B cell (primary cell): ENCODE measurements around the gene THAP4. TPM values are rescaled to one million over a fixed set of nuclear protein-coding genes. Genes with fewer than 3 reads are reported as not detected.

Experiments used
- ATAC-seq: fragments of 200-7000 bp; cut with Tn5 transposase; one replicate; pipeline ENCODE4 v1.10.0; 2021; ENCODE audit warnings: low read depth, mild to moderate bottlenecking, moderate number of reproducible peaks, moderate library complexity
- CTCF ChIA-PET: fragments of 350-600 bp; sonication (Branson Sonifier 250); formaldehyde crosslinking; loops from one replicate; lab custom pipeline; 2021; ENCODE audit warnings: antibody characterized with exemption, inconsistent platforms; lab: Charles Lee
- POLR2A ChIA-PET: fragments of 350-600 bp; sonication (Branson Sonifier 250); formaldehyde crosslinking; loops from one replicate; lab custom pipeline; 2021; ENCODE audit warnings: antibody characterized with exemption; lab: Charles Lee
- DNase-seq: peaks from one replicate; pipeline ENCODE4 v3.0.0; 2013
- H2AFZ ChIP-seq: 2 replicates; pipeline ENCODE4 v1.6.1; 2012; ENCODE audit warnings: mild to moderate bottlenecking, low read depth, low read length; ENCODE audit not compliant: insufficient read depth, poor library complexity, severe bottlenecking
- H3K27ac ChIP-seq, 2 donors: 1 replicate in 1 of 2; 2 replicates in 1 of 2; pipeline ENCODE4 v1.5.1; 2012 to 2013; ENCODE audit warnings: low read length in 2 of 2, mild to moderate bottlenecking in 2 of 2, moderate library complexity in 1 of 2
- H3K27me3 ChIP-seq, 4 experiments: fragments of 200-600 bp in 1 of 4; sonication (generic) in 1 of 4; replicated peaks in 1 of 4; 1 replicate in 2 of 4; 2 replicates in 2 of 4; pipeline versions ENCODE4 v1.6.1 to v1.7.0; 2013 to 2016; ENCODE audit warnings: low read length in 3 of 4, mild to moderate bottlenecking in 2 of 4, mixed read lengths in 1 of 4, moderate library complexity in 1 of 4; ENCODE audit not compliant: insufficient read depth in 4 of 4, control insufficient read depth in 3 of 4; ENCODE audit errors: control extremely low read depth in 1 of 4
- H3K36me3 ChIP-seq, 2 experiments: replicated peaks in 1 of 2; 1 replicate in 1 of 2; 2 replicates in 1 of 2; pipeline versions ENCODE4 v1.6.1 to v1.7.1; 2013; ENCODE audit warnings: low read length in 1 of 2; ENCODE audit not compliant: insufficient read depth in 2 of 2, control insufficient read depth in 1 of 2; ENCODE audit errors: control extremely low read depth in 1 of 2, extremely low read depth in 1 of 2
- H3K4me1 ChIP-seq, 2 donors: fragments of 200-600 bp in 1 of 2; sonication (generic) in 1 of 2; 1 replicate in 1 of 2; 2 replicates in 1 of 2; pipeline versions ENCODE4 v1.5.1 to v1.6.1; 2013 to 2017; ENCODE audit warnings: low read length in 2 of 2; ENCODE audit not compliant: control insufficient read depth in 2 of 2, insufficient read depth in 2 of 2
- H3K4me2 ChIP-seq: replicated peaks from 2 replicates; pipeline ENCODE3; 2012; ENCODE audit warnings: mild to moderate bottlenecking, low read depth, low read length; ENCODE audit not compliant: poor library complexity, severe bottlenecking
- H3K4me3 ChIP-seq, 5 experiments: fragments of 200-600 bp in 1 of 5; sonication (generic) in 1 of 5; 1 replicate in 3 of 5; 2 replicates in 2 of 5; pipeline versions ENCODE4 v1.5.1 to v1.7.0; 2011 to 2016; ENCODE audit warnings: low read length in 4 of 5, mild to moderate bottlenecking in 4 of 5, low read depth in 2 of 5, control low read depth in 1 of 5, moderate library complexity in 1 of 5; ENCODE audit not compliant: insufficient read depth in 1 of 5; ENCODE audit errors: control extremely low read depth in 1 of 5, extremely low read depth in 1 of 5
- H3K79me2 ChIP-seq: fragments of 200-600 bp; sonication (generic); one replicate; pipeline ENCODE4 v1.6.0; 2016; ENCODE audit warnings: low read length; ENCODE audit not compliant: control insufficient read depth, insufficient read depth
- H3K9ac ChIP-seq: fragments of 200-600 bp; sonication (generic); 2 replicates; pipeline ENCODE4 v1.6.1; 2017; ENCODE audit warnings: mild to moderate bottlenecking, low read length, moderate library complexity
- H3K9me3 ChIP-seq, 3 donors: one replicate each; pipeline versions ENCODE4 v1.6.1 to v1.7.1; 2013; ENCODE audit warnings: low read length in 2 of 3; ENCODE audit not compliant: control insufficient read depth in 2 of 3, insufficient read depth in 1 of 3; ENCODE audit errors: control extremely low read depth in 1 of 3
- H4K20me1 ChIP-seq: 2 replicates; pipeline ENCODE4 v1.6.0; 2012; ENCODE audit warnings: mild to moderate bottlenecking, low read length; ENCODE audit not compliant: insufficient read depth, control insufficient read depth, poor library complexity, severe bottlenecking
- H3K27ac Mint-ChIP-seq: one replicate; pipeline ENCODE4 v1.8.0; 2021; ENCODE audit warnings: mixed read lengths
- H3K27me3 Mint-ChIP-seq: one replicate; pipeline ENCODE4 v1.8.0; 2021; ENCODE audit warnings: mixed read lengths
- H3K4me1 Mint-ChIP-seq: one replicate; pipeline ENCODE4 v1.8.0; 2021; ENCODE audit warnings: mixed read lengths
- H3K4me3 Mint-ChIP-seq: one replicate; pipeline ENCODE4 v1.8.0; 2021; ENCODE audit warnings: mixed read lengths
- H3K9me3 Mint-ChIP-seq: one replicate; pipeline ENCODE4 v1.8.0; 2022; ENCODE audit warnings: mixed read lengths; ENCODE audit not compliant: insufficient read depth
- CTCF ChIP-seq: fragments of 200-600 bp; IDR thresholded peaks from one replicate; pipeline ENCODE4 v1.8.0; 2022; ENCODE audit warnings: antibody characterized with exemption, mild to moderate bottlenecking
- EZH2 ChIP-seq: IDR thresholded peaks from 2 replicates; pipeline ENCODE4 v1.6.1; 2012; ENCODE audit warnings: borderline replicate concordance, low read depth, mild to moderate bottlenecking, moderate library complexity, low read length; ENCODE audit not compliant: insufficient read depth, poor library complexity, severe bottlenecking
- WGBS: methylation state at CpG from one replicate; pipeline ENCODE4 v1.1.5; 2013; ENCODE audit warnings: missing lambda C conversion rate; ENCODE audit not compliant: insufficient coverage; 5-methylcytosine and 5-hydroxymethylcytosine counted together
- intact Hi-C: fragments of 100-400 bp; cut with micrococcal nuclease; formaldehyde crosslinking; loops from one replicate; pipeline ENCODE4 v1.10.0; 2022
- polyA plus RNA-seq: library from polyadenylated mRNA; depleted of rRNA; stranded (reverse); fragments of >200 nt; gene quantifications from 2 replicates; pipeline ENCODE4 v1.2.3, GENCODE V29; 2012
- total RNA-seq, 2 donors: library from RNA; stranded (reverse); fragments of 120-200 nt in 1 of 2; gene quantifications; 1 replicate in 1 of 2; 2 replicates in 1 of 2; pipeline versions ENCODE4 v1.2.3 to v1.2.4, GENCODE V29; 2013 to 2022

The THAP4 gene
- total and polyA plus RNA-seq, 2 donors (not counting 1 experiment from before 2014, with no cell fraction given), result 26.5 to 41.0 TPM

- H4K20me1 ChIP-seq, result no peaks in the 10 kb centered on the region
- no peak overlapping the region for H3K4me2 ChIP-seq
- Mint-ChIP-seq H3K27me3 (no peaks in the 10 kb centered on the region), H3K4me1 (no peaks in the 10 kb centered on the region), H3K4me3 (no peak overlapping the region), H3K27ac (no peak overlapping the region), H3K9me3 (no peaks in the 10 kb centered on the region)
- H3K27ac ChIP-seq, result no peak overlapping the region
- H2AFZ ChIP-seq, result no peak overlapping the region
- no peaks in the 10 kb centered on the region for H3K9me3 ChIP-seq
- ATAC-seq, result no peak
- H3K4me3 ChIP-seq, result no peak overlapping the region
- 100% methylated on average over 3 of the region's 6 CpGs for WGBS
- H3K9ac ChIP-seq, result no peak overlapping the region
- TF ChIP-seq CTCF (no peak), EZH2 (no peak)
- ChIA-PET CTCF (no interaction called here), POLR2A (no interaction called here)
- H3K27me3 ChIP-seq, result no peaks in the 10 kb centered on the region
- no peaks in the 10 kb centered on the region for H3K79me2 ChIP-seq
- no peaks in the 10 kb centered on the region for H3K4me1 ChIP-seq
- intact Hi-C loops, result no loop called here
- H3K36me3 ChIP-seq, result peaks cover 0 to 5% of the 10 kb centered on the region in 2 experiments
- no peak for DNase-seq
Observed at GRCh38 chr2:241599615-241600014, 37.3 kb downstream of the THAP4 start.

GRCh38 chr2:241598487-241598886, 38.5 kb downstream of the THAP4 start:
- H3K4me3 ChIP-seq, result no peak overlapping the region
- ChIA-PET POLR2A (no interaction called here), CTCF (interaction anchor here (0.6 to 1.2 kb wide), 8 partner anchors 19 to 684 kb away, joined by 3 read pairs; no protein-coding TSS in a partner anchor)
- no peaks in the 10 kb centered on the region for H3K9me3 Mint-ChIP-seq
- H3K27me3 Mint-ChIP-seq, result no peaks in the 10 kb centered on the region
- peaks cover 0 to 5% of the 10 kb centered on the region in 2 experiments for H3K36me3 ChIP-seq
- H3K9ac ChIP-seq, result no peak overlapping the region
- H3K9me3 ChIP-seq, result no peaks in the 10 kb centered on the region
- ATAC-seq, result no peak
- intact Hi-C loops, result no loop called here
- H3K4me1 ChIP-seq, result no peaks in the 10 kb centered on the region
- H3K4me3 Mint-ChIP-seq, result no peak overlapping the region
- H3K27ac Mint-ChIP-seq, result no peak overlapping the region
- no peak overlapping the region for H3K27ac ChIP-seq
- H3K27me3 ChIP-seq, result no peaks in the 10 kb centered on the region
- no peak overlapping the region for H2AFZ ChIP-seq
- H3K4me1 Mint-ChIP-seq, result no peaks in the 10 kb centered on the region
- no peak for DNase-seq
- no peaks in the 10 kb centered on the region for H4K20me1 ChIP-seq
- WGBS, result 100% methylated on average over 1 of the region's 1 CpG
- no peak overlapping the region for H3K4me2 ChIP-seq
- TF ChIP-seq CTCF (no peak), EZH2 (no peak)
- H3K79me2 ChIP-seq, result no peaks in the 10 kb centered on the region
